MM.1S (cell line): ENCODE results near the gene GYG2.

ENCODE experiments used
- EZH2 ChIP-seq: fragments of 300-600 bp; sonication (generic); optimal IDR thresholded peaks from 2 replicates; pipeline ENCODE3; 2017; ENCODE audit warnings: low read depth, mild to moderate bottlenecking, antibody characterized with exemption, low read length, mixed read lengths
- EZH2phosphoT487 ChIP-seq: fragments of 300-600 bp; sonication (generic); IDR thresholded peaks from 2 replicates; pipeline ENCODE4 v1.6.1; 2018; ENCODE audit warnings: antibody characterized with exemption, low read length
- TF ChIP-seq, protein P1 (sequence below): fragments of 300-600 bp; sonication (generic); IDR thresholded peaks from 2 replicates; pipeline ENCODE4 v1.5.1; 2016; ENCODE audit warnings: antibody characterized with exemption, low read length, mixed read lengths

DNA sequence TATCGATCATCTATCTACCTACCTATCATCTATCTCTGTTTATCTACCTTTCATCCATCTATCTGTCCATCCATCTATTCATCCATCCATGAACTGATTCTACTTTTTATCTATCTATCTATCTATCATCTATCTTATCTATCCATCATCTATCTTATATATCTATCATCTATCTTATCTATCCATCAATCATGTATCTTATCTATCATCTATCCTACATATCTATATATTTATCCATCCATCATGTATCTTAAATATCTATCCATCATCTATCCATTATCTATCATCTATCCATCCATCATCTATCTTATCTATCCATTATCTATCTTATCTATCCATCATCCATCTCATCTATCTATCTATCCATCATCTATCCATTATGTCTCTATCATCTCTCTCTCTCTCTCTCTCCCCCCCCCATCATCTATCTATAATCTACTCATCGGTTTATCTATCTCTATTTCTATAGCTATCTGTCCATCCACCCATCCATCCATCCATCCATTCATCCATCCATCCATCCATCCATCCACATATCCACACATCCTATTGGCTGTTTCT lies 79.5 kb downstream of the GYG2 start:
- TF ChIP-seq, protein P1, sequence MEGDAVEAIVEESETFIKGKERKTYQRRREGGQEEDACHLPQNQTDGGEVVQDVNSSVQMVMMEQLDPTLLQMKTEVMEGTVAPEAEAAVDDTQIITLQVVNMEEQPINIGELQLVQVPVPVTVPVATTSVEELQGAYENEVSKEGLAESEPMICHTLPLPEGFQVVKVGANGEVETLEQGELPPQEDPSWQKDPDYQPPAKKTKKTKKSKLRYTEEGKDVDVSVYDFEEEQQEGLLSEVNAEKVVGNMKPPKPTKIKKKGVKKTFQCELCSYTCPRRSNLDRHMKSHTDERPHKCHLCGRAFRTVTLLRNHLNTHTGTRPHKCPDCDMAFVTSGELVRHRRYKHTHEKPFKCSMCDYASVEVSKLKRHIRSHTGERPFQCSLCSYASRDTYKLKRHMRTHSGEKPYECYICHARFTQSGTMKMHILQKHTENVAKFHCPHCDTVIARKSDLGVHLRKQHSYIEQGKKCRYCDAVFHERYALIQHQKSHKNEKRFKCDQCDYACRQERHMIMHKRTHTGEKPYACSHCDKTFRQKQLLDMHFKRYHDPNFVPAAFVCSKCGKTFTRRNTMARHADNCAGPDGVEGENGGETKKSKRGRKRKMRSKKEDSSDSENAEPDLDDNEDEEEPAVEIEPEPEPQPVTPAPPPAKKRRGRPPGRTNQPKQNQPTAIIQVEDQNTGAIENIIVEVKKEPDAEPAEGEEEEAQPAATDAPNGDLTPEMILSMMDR: no peak
- TF ChIP-seq EZH2: no peak
- TF ChIP-seq EZH2phosphoT487: no peak
